Regular cardiac myocyte (primary cell): ENCODE measurements around the gene FSIP2. TPM values are rescaled to one million over a fixed set of nuclear protein-coding genes. Genes with fewer than 3 reads are reported as not detected.

Experiments used
- total RNA-seq: library from RNA; depleted of rRNA; stranded (reverse); fragments of >200 nt; gene quantifications from 2 replicates; pipeline ENCODE4 v1.2.3, GENCODE V29; 2014

FSIP2 gene, protein sequence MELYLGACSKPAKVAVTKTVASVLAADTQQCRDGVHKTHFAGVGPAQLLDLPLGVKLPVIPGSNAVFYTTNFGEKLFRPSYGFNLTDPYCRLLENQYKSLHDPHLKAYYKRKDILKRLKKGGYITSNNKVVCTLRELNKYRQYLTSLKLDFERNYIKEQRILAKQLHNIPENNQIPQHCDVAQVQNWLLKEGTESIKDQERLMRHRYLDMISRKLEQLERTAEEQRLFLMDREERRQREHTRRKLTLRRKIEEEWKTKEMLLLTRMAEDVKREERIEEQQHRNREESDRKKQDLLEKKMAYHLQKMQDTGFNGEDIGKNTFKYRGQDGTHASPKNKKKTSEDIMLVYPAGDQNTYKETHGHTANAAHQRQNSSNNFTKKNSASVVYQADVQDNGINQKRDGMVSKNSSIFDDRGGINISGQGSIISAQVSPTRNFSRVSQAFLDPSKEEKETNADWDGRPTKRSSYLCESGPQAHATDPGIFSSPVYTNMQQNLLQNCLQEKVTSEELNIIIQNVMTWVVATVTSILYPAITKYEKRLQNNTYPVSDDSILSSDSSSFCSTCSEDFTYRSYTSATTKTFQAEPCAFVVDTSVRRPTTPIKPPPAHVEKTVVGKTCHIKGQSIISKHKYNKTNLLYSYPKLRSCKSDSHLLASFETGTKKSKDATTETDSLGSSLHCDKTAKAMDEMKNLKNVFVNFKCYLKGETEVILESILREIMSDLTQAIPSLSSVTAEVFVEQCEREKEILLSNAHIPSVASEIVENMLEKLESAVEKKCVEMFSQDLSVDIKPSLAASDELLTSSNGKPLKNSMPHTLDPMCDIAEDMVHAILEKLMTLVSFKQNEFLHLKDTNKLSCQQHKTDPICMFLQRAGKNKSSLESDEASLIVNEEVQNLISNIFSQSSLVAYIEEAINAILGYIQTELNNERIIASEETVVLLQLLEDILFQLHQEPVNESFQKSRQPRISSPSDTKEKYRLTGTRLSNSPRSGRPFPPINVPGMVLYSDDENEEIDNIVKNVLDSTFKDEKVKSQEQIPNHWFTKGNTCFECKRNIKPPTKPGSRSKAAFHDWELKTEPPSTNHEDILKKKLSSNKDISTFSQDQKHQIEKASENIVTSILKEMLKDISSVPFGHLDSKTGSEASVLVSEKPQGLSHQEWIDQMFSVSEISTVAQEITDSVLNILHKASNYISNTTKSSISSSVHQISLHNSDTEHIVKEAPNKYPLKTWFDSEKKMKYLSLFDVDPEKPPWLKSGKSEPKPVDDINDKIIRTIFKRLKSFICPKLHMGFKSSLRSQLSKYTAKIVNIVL (N-terminal part only)
- total RNA-seq: under 0.01 and 0.19 TPM in 2 replicates

DNA sequence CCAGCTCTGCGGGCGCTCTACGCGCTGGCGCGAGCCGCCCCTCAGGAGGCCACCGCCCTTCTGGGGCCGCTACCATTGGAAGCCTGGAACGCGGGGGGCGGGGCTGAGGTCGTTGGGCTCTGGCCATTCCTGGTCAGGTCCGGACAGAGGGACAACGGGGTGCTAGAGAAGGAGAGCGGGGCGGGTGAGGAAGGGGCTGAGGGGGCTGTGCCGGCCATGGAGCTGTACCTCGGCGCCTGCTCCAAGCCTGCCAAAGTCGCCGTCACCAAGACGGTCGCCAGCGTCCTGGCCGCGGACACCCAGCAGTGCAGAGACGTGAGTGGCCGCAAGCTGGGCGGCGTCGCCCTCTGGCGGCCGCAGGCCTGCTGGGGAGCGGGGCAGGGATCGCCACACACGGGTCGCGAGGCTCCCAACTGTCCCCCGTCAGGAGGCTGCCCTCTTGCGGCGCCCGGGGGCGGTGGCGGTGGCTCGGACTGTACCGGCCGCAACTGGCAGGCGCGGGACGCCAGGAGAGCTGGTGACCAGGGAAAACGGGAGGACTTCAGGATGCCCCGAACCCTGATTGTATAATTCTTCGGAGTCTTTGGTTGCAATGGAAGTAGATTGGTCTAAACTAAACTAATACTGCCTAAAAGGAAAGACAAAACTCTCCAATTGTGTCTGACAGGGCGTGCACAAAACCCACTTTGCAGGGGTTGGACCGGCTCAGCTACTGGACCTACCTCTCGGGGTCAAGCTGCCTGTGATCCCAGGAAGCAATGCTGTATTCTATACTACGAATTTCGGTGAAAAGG is at the start of gene FSIP2:
Gene FSIP2 (plus strand): TSS at position 126 of the 794 bp plus-strand sequence. CDS start 91 bp downstream, at position 217.

